ENCODE data around the gene C1orf35.

C1orf35 gene

GRCh38 chr1:228062085-228062791 is 40.9 kb downstream of the C1orf35 start:
- DNase-seq (ENCODE audit: low read depth), result no peak
- no peak for TF ChIP-seq CTCF (IDR thresholded peaks at IDR 0.05; ENCODE audit: control insufficient read depth, extremely low read depth, insufficient read depth)
- H3K4me3 ChIP-seq (ENCODE audit: low read depth, low read length), result no peak overlapping the region

- no peak for TF ChIP-seq CTCF (IDR thresholded peaks at IDR 0.05; ENCODE audit: control insufficient read depth, extremely low read depth, insufficient read depth)
- H3K4me3 ChIP-seq (ENCODE audit: low read depth, low read length), result no peak overlapping the region
- no peak for DNase-seq (ENCODE audit: low read depth)
Measured at GRCh38 chr1:228061411-228062084, 41.6 kb downstream of the C1orf35 start.

GRCh38 chr1:228060458-228061190 is 42.5 kb downstream of the C1orf35 start:
- DNase-seq (ENCODE audit: low read depth), result no peak
- H3K4me3 ChIP-seq (ENCODE audit: low read depth, low read length), result no peak overlapping the region
- no peak for TF ChIP-seq CTCF (IDR thresholded peaks at IDR 0.05; ENCODE audit: control insufficient read depth, extremely low read depth, insufficient read depth)

- DNase-seq (ENCODE audit: low read depth), result no peak
- TF ChIP-seq CTCF (IDR thresholded peaks at IDR 0.05; ENCODE audit: control insufficient read depth, extremely low read depth, insufficient read depth), result no peak
- H3K4me3 ChIP-seq (ENCODE audit: low read depth, low read length), result no peak overlapping the region
Measured at GRCh38 chr1:228059634-228060457, 43.3 kb downstream of the C1orf35 start.

GRCh38 chr1:228058949-228059633 is 44.0 kb downstream of the C1orf35 start:
- DNase-seq (ENCODE audit: low read depth), result no peak
- no peak for TF ChIP-seq CTCF (IDR thresholded peaks at IDR 0.05; ENCODE audit: control insufficient read depth, extremely low read depth, insufficient read depth)
- no peak overlapping the region for H3K4me3 ChIP-seq (ENCODE audit: low read depth, low read length)

All from LNCaP clone FGC (cell line).